Measurements from ENCODE around the gene PSIP1.
"Not testable (repeated sequence)": the region's sequence is repeated elsewhere in the genome, so short reads cannot be mapped to it uniquely, and the experiment has no call there.

Gene PSIP1

GRCh38 chr9:15510789-15511575 is at the start of gene PSIP1:
PSIP1 (minus strand) TSS chr9:15510970; CDS start chr9:15510188, 782 bp downstream.
- peak; percentile 61 for DNase-seq (ENCODE audit: low read depth)

- DNase-seq (ENCODE audit: low read depth) = no peak
Measured at GRCh38 chr9:15553528-15553898, 42.7 kb upstream of the PSIP1 start.

GRCh38 chr9:15552636-15553527 is 42.1 kb upstream of the PSIP1 start, which contains the start of gene CCDC171:
CCDC171 (plus strand) TSS chr9:15553043; CDS start chr9:15564089, 11,046 bp downstream.
- peak; percentile 69 for DNase-seq (ENCODE audit: low read depth)

- no peak for DNase-seq (ENCODE audit: low read depth)
Measured at GRCh38 chr9:15549611-15550010, 38.8 kb upstream of the PSIP1 start.

GRCh38 chr9:15543047-15543813 is 32.5 kb upstream of the PSIP1 start:
- no peak for DNase-seq (ENCODE audit: low read depth)

GRCh38 chr9:15542624-15543023 is 31.9 kb upstream of the PSIP1 start:
- no peak for DNase-seq (ENCODE audit: low read depth)

- DNase-seq (ENCODE audit: low read depth) = no peak
Measured at GRCh38 chr9:15541872-15542271, 31.1 kb upstream of the PSIP1 start.

GRCh38 chr9:15531380-15531779 is 20.6 kb upstream of the PSIP1 start:
- DNase-seq (ENCODE audit: low read depth) = no peak

GRCh38 chr9:15529566-15530324 is 19.0 kb upstream of the PSIP1 start:
- DNase-seq (ENCODE audit: low read depth) = no peak

- DNase-seq (ENCODE audit: low read depth) = not testable (repeated sequence)
Measured at GRCh38 chr9:15527035-15527434, 16.3 kb upstream of the PSIP1 start.

- no peak for DNase-seq (ENCODE audit: low read depth)
Measured at GRCh38 chr9:15525958-15526357, 15.2 kb upstream of the PSIP1 start.

GRCh38 chr9:15524845-15525455 is 14.2 kb upstream of the PSIP1 start:
- DNase-seq (ENCODE audit: low read depth) = no peak

GRCh38 chr9:15522130-15522755 is 11.5 kb upstream of the PSIP1 start:
- no peak for DNase-seq (ENCODE audit: low read depth)

GRCh38 chr9:15521254-15521653 is 10.5 kb upstream of the PSIP1 start:
- DNase-seq (ENCODE audit: low read depth) = no peak

GRCh38 chr9:15519831-15520230 is 9.1 kb upstream of the PSIP1 start:
- DNase-seq (ENCODE audit: low read depth) = no peak

- DNase-seq (ENCODE audit: low read depth) = no peak
Measured at GRCh38 chr9:15513335-15513734, 2.6 kb upstream of the PSIP1 start.

- no peak for DNase-seq (ENCODE audit: low read depth)
Measured at GRCh38 chr9:15512889-15513288, 2.1 kb upstream of the PSIP1 start.

- no peak for DNase-seq (ENCODE audit: low read depth)
Measured at GRCh38 chr9:15512204-15512603, 1.4 kb upstream of the PSIP1 start.

GRCh38 chr9:15509931-15510788 is 610 bp downstream of the PSIP1 start:
- no peak for DNase-seq (ENCODE audit: low read depth)

GRCh38 chr9:15505921-15506320 is 4.8 kb downstream of the PSIP1 start:
- DNase-seq (ENCODE audit: low read depth) = no peak

Data from CMK (cell line).